Measurements from ENCODE around the gene TAOK1. TPM values are rescaled to one million over a fixed set of nuclear protein-coding genes. Genes with fewer than 3 reads are reported as not detected.

TAOK1 gene
- total RNA-seq, 4 donors from 2014 or later: 57.9 to 72.2 (median 65.1) TPM

GRCh38 chr17:29394761-29395160, 4.6 kb downstream of the TAOK1 start:
- peaks cover 0 to 52% (median 8%) of the 10 kb centered on the region in 3 donors for H3K4me1 ChIP-seq
- no peak for TF ChIP-seq CTCF (IDR thresholded peaks at IDR 0.05)
- no peak for TF ChIP-seq POLR2A (IDR thresholded peaks at IDR 0.05)
- TF ChIP-seq EP300 (IDR thresholded peaks at IDR 0.05): no peak
- no peak for TF ChIP-seq POLR2AphosphoS5 (IDR thresholded peaks at IDR 0.05)
- WGBS, 2 donors (ENCODE audit: low coverage in 1 of 2): 88 to 92% methylated on average over 4 of the region's 4 CpGs
- no peak overlapping the region for H3K27ac ChIP-seq
- no peaks in the 10 kb centered on the region for H3K9me3 ChIP-seq
- no peak overlapping the region for H3K4me3 ChIP-seq
- H3K36me3 ChIP-seq: peaks cover 0 to 20% of the 10 kb centered on the region in 2 donors
- no peaks in the 10 kb centered on the region for H3K27me3 ChIP-seq
- ATAC-seq: no peak

GRCh38 chr17:29396066-29396465, 5.9 kb downstream of the TAOK1 start:
- ATAC-seq: no peak
- TF ChIP-seq POLR2AphosphoS5 (IDR thresholded peaks at IDR 0.05): no peak
- TF ChIP-seq CTCF (IDR thresholded peaks at IDR 0.05): no peak
- no peak for TF ChIP-seq EP300 (IDR thresholded peaks at IDR 0.05)
- TF ChIP-seq POLR2A (IDR thresholded peaks at IDR 0.05): no peak
- H3K4me3 ChIP-seq: no peak overlapping the region
- H3K36me3 ChIP-seq: peaks cover 0 to 33% of the 10 kb centered on the region in 2 donors
- no peaks in the 10 kb centered on the region for H3K27me3 ChIP-seq
- H3K4me1 ChIP-seq: peaks cover 0 to 52% (median 8%) of the 10 kb centered on the region in 3 donors
- no peak overlapping the region for H3K27ac ChIP-seq
- 29 to 57% methylated on average over 2 of the region's 2 CpGs for WGBS, 2 donors (ENCODE audit: low coverage in 1 of 2)
- no peaks in the 10 kb centered on the region for H3K9me3 ChIP-seq

GRCh38 chr17:29399634-29400033, 9.5 kb downstream of the TAOK1 start:
- 89 to 91% methylated on average over 4 of the region's 4 CpGs for WGBS, 2 donors (ENCODE audit: low coverage in 1 of 2)
- Histone ChIP-seq H3K4me1 (peaks cover 0 to 42% (median 0%) of the 10 kb centered on the region in 3 donors), H3K4me3 (no peak overlapping the region), H3K9me3 (no peaks in the 10 kb centered on the region), H3K36me3 (peaks cover 0 to 40% of the 10 kb centered on the region in 2 donors), H3K27me3 (no peaks in the 10 kb centered on the region), H3K27ac (no peak overlapping the region)
- TF ChIP-seq POLR2A (IDR thresholded peaks at IDR 0.05) (no peak), POLR2AphosphoS5 (IDR thresholded peaks at IDR 0.05) (no peak), CTCF (IDR thresholded peaks at IDR 0.05) (no peak), EP300 (IDR thresholded peaks at IDR 0.05) (no peak)
- no peak for ATAC-seq

- Histone ChIP-seq H3K27me3 (no peaks in the 10 kb centered on the region), H3K4me3 (no peak overlapping the region), H3K9me3 (no peaks in the 10 kb centered on the region), H3K36me3 (peaks cover 0 to 50% of the 10 kb centered on the region in 2 donors), H3K4me1 (peaks cover 0 to 31% (median 0%) of the 10 kb centered on the region in 3 donors), H3K27ac (no peak overlapping the region)
- ATAC-seq: no peak
- WGBS, 2 donors (ENCODE audit: low coverage in 1 of 2): 100% methylated on average over 2 of the region's 4 CpGs
- TF ChIP-seq POLR2AphosphoS5 (IDR thresholded peaks at IDR 0.05) (no peak), EP300 (IDR thresholded peaks at IDR 0.05) (no peak), CTCF (IDR thresholded peaks at IDR 0.05) (no peak), POLR2A (IDR thresholded peaks at IDR 0.05) (no peak)
Observed at GRCh38 chr17:29400818-29401217, 10.7 kb downstream of the TAOK1 start.

- peaks cover 0 to 50% of the 10 kb centered on the region in 2 donors for H3K36me3 ChIP-seq
- H3K4me1 ChIP-seq: peaks cover 0 to 29% (median 0%) of the 10 kb centered on the region in 3 donors
- TF ChIP-seq CTCF (IDR thresholded peaks at IDR 0.05) (no peak), POLR2A (IDR thresholded peaks at IDR 0.05) (no peak), EP300 (IDR thresholded peaks at IDR 0.05) (no peak), POLR2AphosphoS5 (IDR thresholded peaks at IDR 0.05) (no peak)
- no peak for ATAC-seq
- no peak overlapping the region for H3K4me3 ChIP-seq
- H3K27ac ChIP-seq: no peak overlapping the region
- no peaks in the 10 kb centered on the region for H3K9me3 ChIP-seq
- 73 to 76% methylated on average over 4 of the region's 4 CpGs for WGBS, 2 donors (ENCODE audit: low coverage in 1 of 2)
- no peaks in the 10 kb centered on the region for H3K27me3 ChIP-seq
Observed at GRCh38 chr17:29401258-29401657, 11.1 kb downstream of the TAOK1 start.
